ENCODE data around the gene RPL37.

GRCh38 chr5:40831346-40832210 is 3.4 kb downstream of the RPL37 start:
- TF ChIP-seq, protein P1, sequence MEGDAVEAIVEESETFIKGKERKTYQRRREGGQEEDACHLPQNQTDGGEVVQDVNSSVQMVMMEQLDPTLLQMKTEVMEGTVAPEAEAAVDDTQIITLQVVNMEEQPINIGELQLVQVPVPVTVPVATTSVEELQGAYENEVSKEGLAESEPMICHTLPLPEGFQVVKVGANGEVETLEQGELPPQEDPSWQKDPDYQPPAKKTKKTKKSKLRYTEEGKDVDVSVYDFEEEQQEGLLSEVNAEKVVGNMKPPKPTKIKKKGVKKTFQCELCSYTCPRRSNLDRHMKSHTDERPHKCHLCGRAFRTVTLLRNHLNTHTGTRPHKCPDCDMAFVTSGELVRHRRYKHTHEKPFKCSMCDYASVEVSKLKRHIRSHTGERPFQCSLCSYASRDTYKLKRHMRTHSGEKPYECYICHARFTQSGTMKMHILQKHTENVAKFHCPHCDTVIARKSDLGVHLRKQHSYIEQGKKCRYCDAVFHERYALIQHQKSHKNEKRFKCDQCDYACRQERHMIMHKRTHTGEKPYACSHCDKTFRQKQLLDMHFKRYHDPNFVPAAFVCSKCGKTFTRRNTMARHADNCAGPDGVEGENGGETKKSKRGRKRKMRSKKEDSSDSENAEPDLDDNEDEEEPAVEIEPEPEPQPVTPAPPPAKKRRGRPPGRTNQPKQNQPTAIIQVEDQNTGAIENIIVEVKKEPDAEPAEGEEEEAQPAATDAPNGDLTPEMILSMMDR (IDR thresholded peaks at IDR 0.05): no peak
- TF ChIP-seq POLR2A (IDR thresholded peaks at IDR 0.05): no peak
